ENCODE results near the gene LRRC2. TPM values are rescaled to one million over a fixed set of nuclear protein-coding genes. Genes with fewer than 3 reads are reported as not detected.
"Not testable (repeated sequence)": the region's sequence is repeated elsewhere in the genome, so short reads cannot be mapped to it uniquely, and the experiment has no call there.

LRRC2 gene
- total RNA-seq, 2 donors from 2014 or later, result 0.19 TPM; not detected in 1

DNA sequence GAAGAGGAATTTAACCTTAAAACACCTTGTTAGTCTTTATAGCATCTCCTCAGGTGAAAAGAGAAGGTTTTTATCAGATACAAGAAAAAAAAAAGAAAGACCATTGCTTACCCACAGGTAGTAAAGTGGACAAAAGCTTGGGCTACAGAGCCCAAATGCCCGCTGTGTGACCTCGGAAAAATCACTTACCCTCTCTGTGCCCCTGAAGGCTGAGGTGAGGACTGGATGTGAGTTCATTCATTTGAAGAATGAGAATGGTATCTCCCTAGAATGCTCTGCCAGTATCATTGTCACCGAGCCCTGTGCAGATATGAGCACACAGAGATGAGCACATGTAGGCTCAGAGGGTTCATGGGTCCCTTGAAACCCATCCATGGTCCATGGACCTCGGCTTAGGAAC is 28.6 kb upstream of the LRRC2 start:
- Mint-ChIP-seq H3K9me3 (no peaks in the 10 kb centered on the region), H3K4me1 (ENCODE audit: low read depth) (no peaks in the 10 kb centered on the region), H3K4me3 (no peak overlapping the region), H3K36me3 (ENCODE audit: insufficient read depth in 2 of 2) (no peaks in the 10 kb centered on the region), H3K27ac (no peak overlapping the region), H3K27me3 (ENCODE audit: low read depth) (no peaks in the 10 kb centered on the region)
- DNase-seq, result no peak
- no peak for ATAC-seq (replicated peaks in 1 of 2)

DNA sequence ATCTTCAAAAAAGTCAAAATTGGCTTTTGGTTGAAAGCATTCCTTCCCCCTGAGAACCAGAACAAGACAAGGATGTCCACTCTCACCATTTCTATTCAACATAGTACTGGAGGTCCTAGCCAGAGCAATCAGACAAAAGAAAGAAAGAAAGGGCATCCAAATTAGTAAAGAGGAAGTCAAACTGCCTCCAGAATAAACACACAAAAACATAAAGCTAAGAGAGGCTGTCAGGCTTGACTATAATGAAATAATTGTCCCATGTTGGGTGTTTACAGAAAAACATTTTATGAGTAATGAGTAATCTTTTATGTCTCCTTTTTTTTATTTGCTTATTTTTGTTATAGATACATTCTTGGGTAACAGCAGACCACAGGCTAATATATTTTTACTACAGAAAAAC is 27.9 kb upstream of the LRRC2 start:
- Mint-ChIP-seq H3K27ac (no peak overlapping the region), H3K4me3 (no peak overlapping the region), H3K36me3 (ENCODE audit: insufficient read depth in 2 of 2) (no peaks in the 10 kb centered on the region), H3K27me3 (ENCODE audit: low read depth) (no peaks in the 10 kb centered on the region), H3K9me3 (no peaks in the 10 kb centered on the region), H3K4me1 (ENCODE audit: low read depth) (no peaks in the 10 kb centered on the region)
- no peak for DNase-seq
- ATAC-seq (replicated peaks in 1 of 2), result no peak

DNA sequence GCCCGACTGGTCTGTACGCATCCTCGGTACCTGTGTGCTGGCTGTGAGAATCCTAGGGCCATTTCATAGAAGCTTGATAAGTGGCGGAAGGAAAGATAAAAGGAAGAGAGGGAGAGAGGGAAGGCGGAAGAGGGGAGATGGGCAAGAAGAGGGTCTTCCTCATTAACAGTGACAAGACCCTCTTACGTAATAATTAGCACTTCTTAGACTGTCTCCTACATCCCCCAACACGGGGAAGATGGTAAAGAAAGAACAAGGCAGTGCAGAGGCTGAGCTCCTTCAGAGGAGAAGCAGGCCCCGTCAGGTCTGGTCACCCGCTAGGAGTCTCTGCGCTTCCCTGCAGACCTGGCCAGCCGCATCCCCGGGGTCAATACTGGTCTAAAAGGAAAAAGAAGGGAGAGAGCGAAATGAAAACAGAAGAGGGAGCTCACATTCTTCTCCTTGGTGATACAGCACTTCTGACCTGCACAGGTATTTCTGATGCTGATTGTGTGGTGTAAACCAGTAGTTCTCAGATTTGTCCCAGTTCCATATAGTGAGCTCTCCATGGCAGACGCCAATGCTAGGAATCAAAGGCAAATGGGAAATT is 27.3 kb upstream of the LRRC2 start:
- no peaks in the 10 kb centered on the region for H3K9me3 Mint-ChIP-seq
- H3K36me3 Mint-ChIP-seq (ENCODE audit: insufficient read depth in 2 of 2), result no peaks in the 10 kb centered on the region
- H3K27ac Mint-ChIP-seq, result no peak overlapping the region
- no peaks in the 10 kb centered on the region for H3K27me3 Mint-ChIP-seq (ENCODE audit: low read depth)
- ATAC-seq (replicated peaks in 1 of 2) (no peak), DNase-seq (no peak)
- no peak overlapping the region for H3K4me3 Mint-ChIP-seq
- no peaks in the 10 kb centered on the region for H3K4me1 Mint-ChIP-seq (ENCODE audit: low read depth)

DNA sequence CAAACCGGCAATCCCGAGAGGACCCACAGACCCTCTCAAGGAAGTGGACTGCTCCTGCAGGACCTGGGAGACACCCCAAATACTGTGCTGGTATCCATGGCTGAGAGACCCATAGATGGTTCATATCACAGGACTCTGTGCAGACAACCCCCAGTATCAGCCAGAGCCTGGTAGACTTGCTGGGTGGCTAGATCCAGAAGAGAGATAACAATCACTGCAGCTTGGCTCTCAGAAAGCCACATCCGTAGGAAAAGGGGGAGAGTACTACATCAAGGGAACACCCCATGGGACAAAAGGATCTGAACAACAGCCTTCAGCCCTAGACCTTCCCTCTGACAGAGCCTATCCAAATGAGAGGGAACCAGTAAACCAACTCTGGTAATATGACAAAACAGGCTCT is 21.2 kb upstream of the LRRC2 start:
- not testable (repeated sequence) for H3K4me1 Mint-ChIP-seq (ENCODE audit: low read depth); H3K36me3 Mint-ChIP-seq (ENCODE audit: insufficient read depth in 2 of 2); H3K4me3 Mint-ChIP-seq; H3K27ac Mint-ChIP-seq; ATAC-seq (replicated peaks in 1 of 2); H3K27me3 Mint-ChIP-seq (ENCODE audit: low read depth); DNase-seq; H3K9me3 Mint-ChIP-seq

DNA sequence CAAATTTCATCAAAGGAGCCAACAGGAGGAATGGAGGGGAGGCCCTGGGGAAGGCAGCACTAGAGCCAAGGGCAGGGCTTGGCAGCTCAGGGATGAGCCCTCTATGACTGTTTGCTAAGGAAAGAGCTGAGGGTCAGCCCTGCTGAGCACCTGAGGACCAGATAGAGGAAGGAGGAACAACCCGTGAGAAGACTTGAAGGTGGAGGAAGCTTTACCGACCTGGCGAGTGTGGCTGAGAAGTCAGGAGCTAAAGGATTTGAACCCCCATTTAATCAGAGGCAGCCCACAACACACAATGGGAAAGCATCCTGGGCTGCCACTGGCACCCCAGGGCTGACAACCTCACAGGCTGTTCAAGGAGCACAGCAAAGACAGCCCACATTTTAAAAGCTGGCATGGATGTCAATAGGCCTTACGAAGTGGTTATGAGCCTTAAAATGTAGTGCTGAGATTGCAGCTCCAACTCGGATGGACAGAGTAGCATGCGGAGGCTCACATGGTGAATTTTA is 20.7 kb upstream of the LRRC2 start:
- H3K4me1 Mint-ChIP-seq (ENCODE audit: low read depth), result peaks cover 7% of the 10 kb centered on the region
- no peak overlapping the region for H3K27ac Mint-ChIP-seq
- H3K9me3 Mint-ChIP-seq, result no peaks in the 10 kb centered on the region
- ATAC-seq (replicated peaks in 1 of 2) (no peak), DNase-seq (no peak)
- no peak overlapping the region for H3K4me3 Mint-ChIP-seq
- H3K27me3 Mint-ChIP-seq (ENCODE audit: low read depth), result peaks cover 3% of the 10 kb centered on the region
- H3K36me3 Mint-ChIP-seq (ENCODE audit: insufficient read depth in 2 of 2), result no peaks in the 10 kb centered on the region

DNA sequence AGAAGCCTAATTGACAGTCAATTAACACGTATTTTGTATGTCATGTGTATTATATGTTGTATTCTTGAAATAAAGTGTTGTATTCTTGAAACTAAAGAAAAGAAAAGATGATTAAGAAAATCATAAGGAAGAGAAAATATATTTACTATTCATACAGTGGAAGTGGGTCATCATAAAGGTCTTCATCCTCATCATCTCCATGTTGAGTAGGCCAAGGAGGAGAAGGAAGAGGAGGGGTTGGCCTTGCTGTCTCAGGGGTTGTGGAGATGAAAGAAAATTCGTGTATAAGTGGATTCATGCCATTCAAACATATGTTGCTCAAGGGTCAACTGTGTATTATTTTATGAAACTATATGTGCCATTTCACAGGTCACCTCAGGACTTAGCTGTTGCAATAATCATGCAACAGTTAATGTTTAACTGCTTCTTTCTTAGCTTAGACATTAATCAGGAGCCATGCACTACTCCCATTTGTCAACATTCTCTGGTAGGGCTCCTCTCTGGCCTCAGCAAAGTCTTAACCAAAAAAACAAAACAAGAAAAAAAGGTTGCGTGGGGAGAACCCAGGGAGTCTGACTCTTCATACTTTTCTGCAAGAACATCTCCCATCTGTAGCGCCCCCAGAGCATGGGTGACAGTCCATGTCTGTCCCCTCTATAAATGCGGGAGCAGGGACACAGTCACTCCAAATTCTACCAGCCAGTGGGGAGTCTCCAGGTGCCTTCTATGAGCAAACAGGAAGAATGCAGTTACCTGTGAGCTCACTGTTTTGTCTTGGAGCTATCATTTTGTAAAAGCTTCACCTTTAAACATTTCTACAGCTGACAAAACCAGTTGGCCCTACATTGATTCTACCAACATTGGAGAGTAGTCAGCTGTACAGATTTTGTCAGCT is 19.9 kb upstream of the LRRC2 start:
- ATAC-seq (replicated peaks in 1 of 2), result no peak
- Mint-ChIP-seq H3K27ac (no peak overlapping the region), H3K9me3 (no peaks in the 10 kb centered on the region), H3K4me1 (ENCODE audit: low read depth) (peaks cover 7% of the 10 kb centered on the region), H3K4me3 (no peak overlapping the region), H3K27me3 (ENCODE audit: low read depth) (peaks cover 6% of the 10 kb centered on the region), H3K36me3 (ENCODE audit: insufficient read depth in 2 of 2) (no peaks in the 10 kb centered on the region)
- DNase-seq, result no peak

DNA sequence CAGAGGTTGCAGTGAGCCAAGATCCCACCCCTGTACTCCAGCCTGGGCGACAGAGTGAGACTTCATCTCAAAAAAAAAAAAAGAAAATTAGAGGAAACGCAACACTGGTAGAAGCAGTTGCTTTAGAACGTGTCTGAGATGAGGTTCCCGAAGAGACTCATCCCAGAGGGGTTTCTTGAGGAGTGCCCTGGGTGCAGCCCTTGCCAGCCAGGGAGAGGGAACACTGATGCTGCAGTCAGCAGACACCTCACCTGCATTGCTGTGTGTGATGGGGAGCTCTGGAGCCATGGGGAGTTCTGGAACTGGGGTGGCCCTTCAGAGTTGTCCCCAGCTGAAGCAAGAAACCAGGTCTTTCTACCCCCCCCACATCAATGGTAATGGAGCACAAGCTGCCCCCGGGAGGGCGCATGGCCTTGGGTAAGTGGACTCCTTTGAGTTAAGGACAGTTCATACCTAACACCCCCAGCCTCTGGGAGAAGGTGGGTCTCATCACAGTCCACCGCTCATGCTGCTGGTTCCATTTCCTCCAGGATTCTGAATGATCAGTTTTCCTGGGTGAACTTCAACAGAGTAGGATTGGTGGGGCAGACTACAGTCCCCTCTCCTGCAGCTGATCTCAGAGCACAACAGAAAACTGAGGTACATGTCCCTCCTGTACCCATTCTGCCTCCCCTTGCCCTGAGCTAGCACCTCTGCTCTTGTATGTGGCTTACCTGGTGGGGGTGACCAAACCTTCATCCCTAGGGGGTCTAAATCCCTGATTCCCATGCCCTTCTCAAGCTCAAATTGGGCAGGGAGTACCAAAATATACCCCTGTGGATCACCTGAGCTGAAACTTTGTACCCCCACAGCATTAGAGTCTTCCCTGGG is 18.7 kb upstream of the LRRC2 start:
- no peak overlapping the region for H3K4me3 Mint-ChIP-seq
- DNase-seq (no peak), ATAC-seq (replicated peaks in 1 of 2) (no peak)
- peaks cover 6% of the 10 kb centered on the region for H3K27me3 Mint-ChIP-seq (ENCODE audit: low read depth)
- H3K36me3 Mint-ChIP-seq (ENCODE audit: insufficient read depth in 2 of 2), result no peaks in the 10 kb centered on the region
- no peaks in the 10 kb centered on the region for H3K9me3 Mint-ChIP-seq
- H3K27ac Mint-ChIP-seq, result no peak overlapping the region
- H3K4me1 Mint-ChIP-seq (ENCODE audit: low read depth), result peaks cover 7% of the 10 kb centered on the region

DNA sequence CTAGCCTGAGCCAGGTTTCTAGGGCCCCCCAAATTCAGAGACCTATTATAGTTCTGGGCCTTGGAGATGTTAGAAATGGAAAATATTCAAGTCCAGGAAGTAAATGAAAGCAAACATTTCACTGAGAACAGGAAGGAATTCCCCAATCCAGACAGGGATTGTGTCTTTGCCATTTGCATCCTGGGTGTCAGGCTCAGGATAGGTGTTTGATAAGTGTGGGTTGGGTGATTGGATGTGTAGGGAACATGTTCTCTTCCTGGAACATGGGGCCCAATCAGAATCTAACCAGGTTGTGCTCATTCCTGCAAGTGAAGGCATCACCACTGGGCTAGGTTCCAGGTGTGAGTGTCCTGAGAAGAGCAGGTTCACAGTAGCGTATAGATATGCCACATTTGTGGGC is 14.6 kb upstream of the LRRC2 start:
- no peaks in the 10 kb centered on the region for H3K9me3 Mint-ChIP-seq
- H3K4me1 Mint-ChIP-seq (ENCODE audit: low read depth), result peaks cover 4% of the 10 kb centered on the region
- H3K36me3 Mint-ChIP-seq (ENCODE audit: insufficient read depth in 2 of 2), result no peaks in the 10 kb centered on the region
- no peak overlapping the region for H3K4me3 Mint-ChIP-seq
- H3K27me3 Mint-ChIP-seq (ENCODE audit: low read depth), result peaks cover 6% of the 10 kb centered on the region
- ATAC-seq (replicated peaks in 1 of 2), result no peak
- no peak for DNase-seq
- H3K27ac Mint-ChIP-seq, result no peak overlapping the region

DNA sequence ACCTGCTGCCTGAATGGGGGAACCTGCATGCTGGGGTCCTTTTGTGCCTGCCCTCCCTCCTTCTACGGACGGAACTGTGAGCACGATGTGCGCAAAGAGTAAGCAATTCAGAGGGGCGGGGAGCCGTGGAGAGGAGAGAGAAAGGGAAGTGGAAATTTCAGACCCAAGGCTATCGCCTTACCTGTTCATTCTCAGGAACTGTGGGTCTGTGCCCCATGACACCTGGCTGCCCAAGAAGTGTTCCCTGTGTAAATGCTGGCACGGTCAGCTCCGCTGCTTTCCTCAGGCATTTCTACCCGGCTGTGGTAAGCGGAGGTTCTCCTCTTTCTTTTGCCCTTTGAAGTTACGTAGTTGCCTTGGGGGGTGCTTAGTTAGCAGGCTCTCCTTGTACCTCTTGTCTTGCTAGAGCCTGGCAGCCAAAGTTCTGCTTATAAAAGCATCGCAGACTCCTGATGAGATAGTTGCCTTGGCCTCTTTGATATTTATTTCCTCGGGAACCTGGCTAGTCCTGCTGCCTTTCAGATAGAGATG is 13.7 kb upstream of the LRRC2 start:
- no peaks in the 10 kb centered on the region for H3K36me3 Mint-ChIP-seq (ENCODE audit: insufficient read depth in 2 of 2)
- H3K4me1 Mint-ChIP-seq (ENCODE audit: low read depth), result peaks cover 4% of the 10 kb centered on the region
- H3K4me3 Mint-ChIP-seq, result no peak overlapping the region
- DNase-seq, result no peak
- ATAC-seq (replicated peaks in 1 of 2), result no peak
- peaks cover 6% of the 10 kb centered on the region for H3K27me3 Mint-ChIP-seq (ENCODE audit: low read depth)
- H3K9me3 Mint-ChIP-seq, result no peaks in the 10 kb centered on the region
- H3K27ac Mint-ChIP-seq, result no peak overlapping the region

DNA sequence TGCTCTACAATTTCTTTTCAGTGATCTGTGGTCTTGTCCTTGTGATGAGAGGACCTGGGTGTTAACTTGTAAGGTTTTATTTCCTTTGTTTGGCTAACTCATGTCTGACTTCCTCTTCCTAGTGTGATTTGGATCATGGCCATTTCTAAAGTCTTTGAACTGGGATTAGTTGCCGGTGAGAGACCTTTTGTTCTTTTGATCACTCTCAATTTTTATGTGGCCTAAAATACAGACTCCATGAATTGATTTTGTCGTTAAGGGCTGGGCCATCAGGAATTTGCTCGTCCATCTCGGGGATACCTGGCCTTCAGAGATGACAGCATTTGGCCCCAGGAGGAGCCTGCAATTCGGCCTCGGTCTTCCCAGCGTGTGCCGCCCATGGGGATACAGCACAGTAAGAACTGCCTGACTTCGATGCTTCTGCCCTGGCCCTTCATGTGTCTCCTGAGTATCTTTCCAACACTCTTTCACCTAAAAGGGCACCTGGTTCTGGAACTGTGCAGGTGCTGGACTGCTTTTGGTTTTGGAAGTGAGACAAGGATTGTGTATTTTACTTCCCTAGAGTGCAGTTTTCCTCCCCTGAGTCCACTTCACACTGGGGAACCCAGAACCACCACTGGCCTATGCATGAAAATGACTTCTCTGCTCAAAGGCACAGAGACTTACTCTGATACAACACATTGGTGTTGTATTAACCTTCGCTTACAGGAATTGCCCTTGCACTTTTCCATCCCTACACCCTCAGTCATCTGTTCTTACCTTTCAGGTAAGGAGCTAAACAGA is 13.1 kb upstream of the LRRC2 start:
- H3K27ac Mint-ChIP-seq, result no peak overlapping the region

DNA sequence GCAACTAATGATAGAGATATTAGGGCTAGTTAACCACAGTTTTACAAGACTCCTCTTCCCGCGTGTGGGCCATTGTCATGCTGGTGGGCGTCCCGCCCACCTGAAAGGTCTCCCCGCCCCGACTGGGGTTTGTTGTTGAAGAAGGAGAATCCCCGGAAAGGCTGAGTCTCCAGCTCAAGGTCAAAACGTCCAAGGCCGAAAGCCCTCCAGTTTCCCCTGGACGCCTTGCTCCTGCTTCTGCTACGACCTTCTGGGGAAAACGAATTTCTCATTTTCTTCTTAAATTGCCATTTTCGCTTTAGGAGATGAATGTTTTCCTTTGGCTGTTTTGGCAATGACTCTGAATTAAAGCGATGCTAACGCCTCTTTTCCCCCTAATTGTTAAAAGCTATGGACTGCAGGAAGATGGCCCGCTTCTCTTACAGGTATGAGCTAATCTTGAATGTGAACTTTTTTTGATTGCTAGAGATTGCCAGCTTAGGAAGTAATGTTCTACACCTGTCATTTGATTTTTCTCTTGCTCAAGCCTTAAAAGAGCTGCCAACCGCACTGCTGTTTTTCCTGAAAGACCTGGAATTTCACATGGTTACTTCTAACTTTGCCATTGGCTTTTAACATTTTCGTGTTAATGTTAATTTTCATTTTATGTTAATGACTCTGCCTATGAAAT is 11.6 kb upstream of the LRRC2 start:
- not testable (repeated sequence) for H3K27ac Mint-ChIP-seq; H3K4me1 Mint-ChIP-seq (ENCODE audit: low read depth); H3K36me3 Mint-ChIP-seq (ENCODE audit: insufficient read depth in 2 of 2); H3K9me3 Mint-ChIP-seq; ATAC-seq (replicated peaks in 1 of 2); DNase-seq; H3K27me3 Mint-ChIP-seq (ENCODE audit: low read depth); H3K4me3 Mint-ChIP-seq

More for the DNA sequence above, 13.1 kb upstream of the LRRC2 start:
- no peak for ATAC-seq (replicated peaks in 1 of 2)
- H3K36me3 Mint-ChIP-seq (ENCODE audit: insufficient read depth in 2 of 2), result no peaks in the 10 kb centered on the region
- no peak overlapping the region for H3K4me3 Mint-ChIP-seq
- H3K27me3 Mint-ChIP-seq (ENCODE audit: low read depth), result peaks cover 6% of the 10 kb centered on the region
- peaks cover 4% of the 10 kb centered on the region for H3K4me1 Mint-ChIP-seq (ENCODE audit: low read depth)
- no peaks in the 10 kb centered on the region for H3K9me3 Mint-ChIP-seq
- no peak for DNase-seq

DNA sequence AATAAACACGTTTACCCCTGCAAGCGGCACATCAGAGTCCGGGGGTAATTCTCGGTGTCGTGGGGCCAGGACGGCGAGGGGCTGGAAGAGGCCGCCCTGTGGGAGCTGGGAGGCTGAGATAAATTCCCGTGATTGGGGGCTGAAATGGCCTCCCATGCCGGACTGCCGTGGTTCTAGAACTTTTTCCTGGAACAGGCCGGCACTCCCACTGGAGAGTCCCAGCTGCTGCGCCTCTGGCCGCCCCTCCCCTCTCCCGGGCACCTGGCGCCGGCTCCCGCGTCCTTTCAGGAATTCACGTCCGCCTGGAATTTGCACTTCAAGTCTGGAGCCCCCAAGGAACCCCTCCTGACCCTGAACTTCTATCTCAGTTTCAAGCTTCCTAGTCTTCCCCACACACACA is 10.8 kb upstream of the LRRC2 start:
- no peak for DNase-seq
- Mint-ChIP-seq H3K4me3 (no peak overlapping the region), H3K27me3 (ENCODE audit: low read depth) (peaks cover 4% of the 10 kb centered on the region)

More for the DNA sequence above, 10.8 kb upstream of the LRRC2 start:
- no peak for ATAC-seq (replicated peaks in 1 of 2)
- Mint-ChIP-seq H3K4me1 (ENCODE audit: low read depth) (peaks cover 4% of the 10 kb centered on the region), H3K27ac (no peak overlapping the region), H3K36me3 (ENCODE audit: insufficient read depth in 2 of 2) (no peaks in the 10 kb centered on the region), H3K9me3 (no peaks in the 10 kb centered on the region)
